Progenitor cell of endocrine pancreas (in vitro differentiated cells): ENCODE data around the gene SLU7. TPM values are rescaled to one million over a fixed set of nuclear protein-coding genes. Genes with fewer than 3 reads are reported as not detected.
A peak's percentile ranks its signal among the peaks of the same experiment; 100 is the strongest.

Experiments used
- DNase-seq: peaks from one replicate; pipeline ENCODE4 v3.0.0; 2021; ENCODE audit warnings: low spot score; ENCODE audit not compliant: unreplicated experiment
- H3K27ac Mint-ChIP-seq: 2 replicates; pipeline ENCODE4 v1.8.0; 2021; ENCODE audit warnings: mild to moderate bottlenecking, moderate library complexity, mixed read lengths
- H3K27me3 Mint-ChIP-seq: 2 replicates; pipeline ENCODE4 v1.8.0; 2021; ENCODE audit warnings: mixed read lengths
- H3K36me3 Mint-ChIP-seq: 2 replicates; pipeline ENCODE4 v1.8.0; 2022; ENCODE audit warnings: mixed read lengths; ENCODE audit not compliant: insufficient read depth
- H3K4me1 Mint-ChIP-seq: 2 replicates; pipeline ENCODE4 v1.8.0; 2021; ENCODE audit warnings: low read depth, mixed read lengths
- H3K4me3 Mint-ChIP-seq: 2 replicates; pipeline ENCODE4 v1.8.0; 2021; ENCODE audit warnings: low read depth, mild to moderate bottlenecking, moderate library complexity, mixed read lengths
- H3K9me3 Mint-ChIP-seq: 2 replicates; pipeline ENCODE4 v1.8.0; 2021; ENCODE audit warnings: low read depth, mixed read lengths
- CTCF ChIP-seq: fragments of 200-600 bp; sonication (generic); IDR thresholded peaks from one replicate; pipeline ENCODE4 v1.5.0; 2021; ENCODE audit warnings: antibody characterized with exemption, mild to moderate bottlenecking; ENCODE audit not compliant: unreplicated experiment
- total RNA-seq: library from RNA; stranded (reverse); gene quantifications from 2 replicates; pipeline ENCODE4 v1.2.1, GENCODE V29; 2021

SLU7 gene
- total RNA-seq, 1 donor from 2014 or later: 43.1 TPM

- no peak for TF ChIP-seq CTCF
- Mint-ChIP-seq H3K4me3 (no peak overlapping the region), H3K4me1 (no peaks in the 10 kb centered on the region), H3K27me3 (no peaks in the 10 kb centered on the region), H3K27ac (no peak overlapping the region), H3K9me3 (peaks cover 9% of the 10 kb centered on the region), H3K36me3 (no peaks in the 10 kb centered on the region)
- DNase-seq: no peak
These were observed 25.5 kb upstream of the SLU7 start for GRCh38 chr5:160444407-160444806.

DNA sequence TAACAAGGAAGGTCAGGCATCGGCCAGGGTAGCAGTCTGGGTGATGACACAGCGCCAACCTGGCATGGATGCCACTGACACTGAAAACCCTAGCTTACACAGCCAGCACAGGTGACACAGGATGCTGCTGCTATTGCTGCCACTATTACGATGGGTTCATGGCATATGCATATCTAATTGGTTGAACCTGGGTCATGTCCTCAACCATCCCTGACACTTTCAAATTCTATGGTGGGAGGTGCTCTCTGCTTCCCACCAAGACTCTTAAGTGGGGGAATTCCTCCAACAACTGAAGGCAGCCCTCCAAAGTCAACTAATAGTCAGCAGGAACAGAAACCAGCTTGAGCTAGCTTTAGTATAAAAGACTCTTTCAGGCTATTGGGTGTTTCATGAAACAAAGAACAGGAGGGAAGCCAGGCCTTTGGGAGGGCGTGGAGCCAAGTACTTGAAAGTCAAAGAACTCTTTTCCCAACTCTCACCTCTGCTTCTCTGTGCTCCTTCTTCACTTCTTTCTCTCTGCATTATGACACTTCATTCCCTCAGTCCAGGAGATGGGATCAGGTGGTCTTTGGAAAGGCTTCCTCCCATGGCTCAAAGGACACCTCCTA, 24.0 kb upstream of the SLU7 start:
- no peaks in the 10 kb centered on the region for H3K36me3 Mint-ChIP-seq
- peaks cover 2% of the 10 kb centered on the region for H3K27me3 Mint-ChIP-seq
- no peak overlapping the region for H3K27ac Mint-ChIP-seq
- H3K9me3 Mint-ChIP-seq: peaks cover 4% of the 10 kb centered on the region
- H3K4me1 Mint-ChIP-seq: peaks cover 4% of the 10 kb centered on the region
- no peak overlapping the region for H3K4me3 Mint-ChIP-seq
- no peak for DNase-seq
- TF ChIP-seq CTCF: no peak

GRCh38 chr5:160441311-160441781, 22.5 kb upstream of the SLU7 start:
- no peak overlapping the region for H3K4me3 Mint-ChIP-seq
- H3K4me1 Mint-ChIP-seq: peaks cover 4% of the 10 kb centered on the region
- no peak overlapping the region for H3K27ac Mint-ChIP-seq
- H3K27me3 Mint-ChIP-seq: peaks cover 2% of the 10 kb centered on the region
- H3K36me3 Mint-ChIP-seq: no peaks in the 10 kb centered on the region
- TF ChIP-seq CTCF: no peak
- no peak for DNase-seq
- H3K9me3 Mint-ChIP-seq: no peaks in the 10 kb centered on the region

DNA sequence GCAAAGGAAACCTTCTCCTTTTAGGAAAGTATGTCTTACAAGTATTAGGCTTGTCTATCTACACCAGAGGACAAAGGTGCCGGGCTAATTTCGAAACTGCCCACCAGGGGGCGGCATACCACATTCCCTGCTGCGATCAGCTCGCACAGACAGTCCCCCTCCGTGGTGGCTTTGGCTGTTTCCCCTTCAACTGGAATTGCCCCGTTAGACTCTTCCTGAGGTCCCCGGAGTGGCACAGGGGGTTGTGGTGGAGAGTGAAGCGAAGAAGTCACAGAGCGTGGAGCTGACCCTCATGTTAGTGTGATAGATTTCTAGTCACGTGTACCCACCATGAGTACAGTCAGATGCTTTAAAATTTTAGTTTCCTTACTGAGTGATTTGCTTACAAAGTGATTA, 20.3 kb upstream of the SLU7 start:
- no peaks in the 10 kb centered on the region for H3K9me3 Mint-ChIP-seq
- peak overlapping the region; percentile 11 for H3K27ac Mint-ChIP-seq
- peaks cover 6% of the 10 kb centered on the region for H3K4me1 Mint-ChIP-seq
- no peaks in the 10 kb centered on the region for H3K36me3 Mint-ChIP-seq
- DNase-seq: peak; percentile 85
- H3K27me3 Mint-ChIP-seq: peaks cover 9% of the 10 kb centered on the region
- H3K4me3 Mint-ChIP-seq: peak overlapping the region; percentile 24
- TF ChIP-seq CTCF: peak; percentile 97

- Mint-ChIP-seq H3K4me1 (peaks cover 9% of the 10 kb centered on the region), H3K36me3 (no peaks in the 10 kb centered on the region), H3K27ac (no peak overlapping the region), H3K27me3 (peaks cover 9% of the 10 kb centered on the region), H3K4me3 (peak overlapping the region; percentile 24), H3K9me3 (no peaks in the 10 kb centered on the region)
- TF ChIP-seq CTCF: peak; percentile 72
- no peak for DNase-seq
These were observed 19.7 kb upstream of the SLU7 start for GRCh38 chr5:160438316-160439204.
